Keratinocyte (primary cell): ENCODE results near the gene TSR3. TPM values are rescaled to one million over a fixed set of nuclear protein-coding genes. Genes with fewer than 3 reads are reported as not detected.

ENCODE experiments used
- DNase-seq: peaks from one replicate; pipeline ENCODE4 v3.0.0-alpha.2; 2011; ENCODE audit warnings: low read depth, missing footprints, low spot score
- FAIRE-seq: peaks from 2 replicates; lab custom pipeline; 2011; peaks lifted over from hg19 to GRCh38; lab: Jason Lieb, UNC
- H2AFZ ChIP-seq: 2 replicates; pipeline ENCODE4 v1.6.0; 2012; ENCODE audit warnings: low read length, control low read depth, inconsistent platforms; ENCODE audit not compliant: control insufficient read depth
- H3K27ac ChIP-seq: 2 replicates; pipeline ENCODE4 v1.5.1; 2011; ENCODE audit warnings: low read length; ENCODE audit not compliant: control insufficient read depth, insufficient read depth
- H3K27me3 ChIP-seq: 3 replicates; pipeline ENCODE4 v1.6.0; 2011; ENCODE audit warnings: low read length; ENCODE audit not compliant: control insufficient read depth, insufficient read depth; ENCODE audit errors: extremely low read depth
- H3K36me3 ChIP-seq, 2 experiments: 2 replicates in 1 of 2; 3 replicates in 1 of 2; pipeline ENCODE4 v1.5.1; 2011; ENCODE audit warnings: low read length in 2 of 2, mild to moderate bottlenecking in 1 of 2; ENCODE audit not compliant: control insufficient read depth in 2 of 2, insufficient read depth in 2 of 2; ENCODE audit errors: extremely low read depth in 1 of 2
- H3K4me1 ChIP-seq: 3 replicates; pipeline ENCODE4 v1.5.1; 2011; ENCODE audit warnings: low read length; ENCODE audit not compliant: control insufficient read depth, insufficient read depth; ENCODE audit errors: extremely low read depth
- H3K4me2 ChIP-seq: 3 replicates; pipeline ENCODE4 v1.6.0; 2011; ENCODE audit warnings: low read depth, low read length; ENCODE audit not compliant: control insufficient read depth, insufficient read depth; ENCODE audit errors: extremely low read depth
- H3K4me3 ChIP-seq, 3 experiments: fragments of 200-600 bp in 1 of 3; sonication (generic) in 1 of 3; 2 replicates in 2 of 3; 3 replicates in 1 of 3; pipeline ENCODE4 v1.5.1; 2011 to 2016; ENCODE audit warnings: low read length in 3 of 3, mild to moderate bottlenecking in 3 of 3, control low read depth in 2 of 3, inconsistent platforms in 1 of 3, low read depth in 1 of 3, mixed read lengths in 1 of 3, mixed run types in 1 of 3, moderate library complexity in 1 of 3; ENCODE audit not compliant: control insufficient read depth in 2 of 3, insufficient read depth in 2 of 3; ENCODE audit errors: extremely low read depth in 1 of 3
- H3K79me2 ChIP-seq: 2 replicates; pipeline ENCODE4 v1.6.0; 2012; ENCODE audit warnings: low read length; ENCODE audit not compliant: control insufficient read depth, insufficient read depth
- H3K9ac ChIP-seq: 3 replicates; pipeline ENCODE4 v1.6.0; 2011; ENCODE audit warnings: low read length; ENCODE audit not compliant: control insufficient read depth, insufficient read depth; ENCODE audit errors: extremely low read depth
- H3K9me1 ChIP-seq: 3 replicates; pipeline ENCODE4 v1.6.0; 2011; ENCODE audit warnings: low read length; ENCODE audit not compliant: control insufficient read depth, insufficient read depth; ENCODE audit errors: extremely low read depth
- H3K9me3 ChIP-seq: 2 replicates; pipeline ENCODE4 v1.5.1; 2012; ENCODE audit warnings: low read depth, low read length; ENCODE audit not compliant: control insufficient read depth
- H4K20me1 ChIP-seq: 3 replicates; pipeline ENCODE4 v1.6.0; 2011; ENCODE audit warnings: low read length; ENCODE audit not compliant: control insufficient read depth, insufficient read depth; ENCODE audit errors: extremely low read depth
- CTCF ChIP-seq, 3 experiments: IDR thresholded peaks in 1 of 3; conservative IDR thresholded peaks in 1 of 3; optimal IDR thresholded peaks in 1 of 3; 2 replicates in 2 of 3; 3 replicates in 1 of 3; pipeline versions ENCODE3 to v1.5.1; 2011; ENCODE audit warnings: low read length in 3 of 3, mild to moderate bottlenecking in 3 of 3, moderate library complexity in 2 of 3, control low read depth in 1 of 3, inconsistent platforms in 1 of 3; ENCODE audit not compliant: insufficient read depth in 2 of 3; ENCODE audit errors: extremely low read depth in 1 of 3
- EZH2 ChIP-seq: IDR thresholded peaks from one replicate; pipeline ENCODE4 v1.6.1; 2012; ENCODE audit warnings: inconsistent platforms, mild to moderate bottlenecking, low read length, moderate library complexity
- dilution Hi-C: fragments of 300-500 bp; cut with MboI; formaldehyde crosslinking; loops from one replicate; pipeline ENCODE4 v1.7.0; 2020; ENCODE audit warnings: low sequenced_read_pairs; ENCODE audit not compliant: extremely low pct_ligation_motif_present
- polyA plus RNA-seq, 5 experiments: library from polyadenylated mRNA; depleted of rRNA in 3 of 5; stranded (reverse) in 3 of 5; stranded (forward) in 1 of 5; unstranded in 1 of 5; fragments of >200 nt; gene quantifications; 1 replicate in 1 of 5; 2 replicates in 3 of 5; 3 replicates in 1 of 5; pipeline versions ENCODE4 v1.2.1 to v1.2.3, GENCODE V29; 2011 to 2012; ENCODE audit warnings: missing spikeins in 2 of 5, low read depth in 1 of 5, low replicate concordance in 1 of 5

The TSR3 gene
- polyA plus RNA-seq, 1 donor (not counting 4 experiments of a cell fraction or from before 2014, with no cell fraction given): 33.0 TPM

DNA sequence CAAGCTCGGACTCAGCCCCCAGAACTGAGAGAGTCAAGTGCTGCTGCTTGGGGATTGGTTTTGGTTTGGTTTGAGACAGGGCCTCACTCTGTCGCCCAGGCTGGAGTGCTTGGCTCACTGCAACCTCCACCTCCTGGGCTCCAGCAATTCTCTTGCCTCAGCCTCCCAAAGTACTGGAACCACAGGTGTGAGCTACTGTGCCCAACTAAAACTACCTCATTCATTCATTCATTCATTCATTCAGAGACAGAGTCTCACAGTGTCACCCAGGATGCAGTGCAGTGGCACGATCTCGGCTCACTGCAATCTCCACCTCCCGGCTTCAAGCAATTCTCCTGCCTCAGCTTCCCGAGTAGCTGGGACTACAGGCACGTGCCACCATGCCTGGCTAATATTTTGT lies 38.1 kb upstream of the TSR3 start:
- Histone ChIP-seq H3K9ac (no peak overlapping the region), H3K36me3 (peaks cover 0 to 6% of the 10 kb centered on the region in 2 experiments)

GRCh38 chr16:1387331-1387730 lies 35.7 kb upstream of the TSR3 start:
- Histone ChIP-seq H3K9me1 (no peaks in the 10 kb centered on the region), H3K4me3 (no peak overlapping the region), H3K4me2 (no peak overlapping the region), H3K27me3 (no peaks in the 10 kb centered on the region), H3K9ac (no peak overlapping the region), H3K4me1 (no peaks in the 10 kb centered on the region), H3K27ac (no peak overlapping the region), H4K20me1 (no peaks in the 10 kb centered on the region), H3K79me2 (no peaks in the 10 kb centered on the region), H2AFZ (no peak overlapping the region), H3K9me3 (no peaks in the 10 kb centered on the region), H3K36me3 (peaks cover 0 to 4% of the 10 kb centered on the region in 2 experiments)
- no peak for TF ChIP-seq EZH2
- TF ChIP-seq CTCF (optimal IDR thresholded peaks at IDR 0.05 in 1 of 3, IDR thresholded peaks at IDR 0.05 in 1 of 3, conservative IDR thresholded peaks at IDR 0.05 in 1 of 3; ENCODE audit: extremely low read depth in 1 of 3, insufficient read depth in 2 of 3, low read length in 3 of 3): no peak
- dilution Hi-C loops: no loop called here
- FAIRE-seq: no peak
- DNase-seq: no peak

More for the DNA sequence above, 38.1 kb upstream of the TSR3 start:
- Histone ChIP-seq H3K9me1 (no peaks in the 10 kb centered on the region), H2AFZ (no peak overlapping the region), H3K4me2 (no peak overlapping the region), H3K27me3 (no peaks in the 10 kb centered on the region), H4K20me1 (no peaks in the 10 kb centered on the region), H3K4me1 (no peaks in the 10 kb centered on the region), H3K9me3 (no peaks in the 10 kb centered on the region), H3K27ac (no peak overlapping the region), H3K79me2 (no peaks in the 10 kb centered on the region), H3K4me3 (no peak overlapping the region)
- TF ChIP-seq CTCF (optimal IDR thresholded peaks at IDR 0.05 in 1 of 3, IDR thresholded peaks at IDR 0.05 in 1 of 3, conservative IDR thresholded peaks at IDR 0.05 in 1 of 3; ENCODE audit: extremely low read depth in 1 of 3, insufficient read depth in 2 of 3, low read length in 3 of 3) (no peak), EZH2 (no peak)
- DNase-seq (no peak), FAIRE-seq (no peak)
- dilution Hi-C loops: no loop called here
